Measurements from ENCODE around the gene PRSS22.

PRSS22 gene

DNA sequence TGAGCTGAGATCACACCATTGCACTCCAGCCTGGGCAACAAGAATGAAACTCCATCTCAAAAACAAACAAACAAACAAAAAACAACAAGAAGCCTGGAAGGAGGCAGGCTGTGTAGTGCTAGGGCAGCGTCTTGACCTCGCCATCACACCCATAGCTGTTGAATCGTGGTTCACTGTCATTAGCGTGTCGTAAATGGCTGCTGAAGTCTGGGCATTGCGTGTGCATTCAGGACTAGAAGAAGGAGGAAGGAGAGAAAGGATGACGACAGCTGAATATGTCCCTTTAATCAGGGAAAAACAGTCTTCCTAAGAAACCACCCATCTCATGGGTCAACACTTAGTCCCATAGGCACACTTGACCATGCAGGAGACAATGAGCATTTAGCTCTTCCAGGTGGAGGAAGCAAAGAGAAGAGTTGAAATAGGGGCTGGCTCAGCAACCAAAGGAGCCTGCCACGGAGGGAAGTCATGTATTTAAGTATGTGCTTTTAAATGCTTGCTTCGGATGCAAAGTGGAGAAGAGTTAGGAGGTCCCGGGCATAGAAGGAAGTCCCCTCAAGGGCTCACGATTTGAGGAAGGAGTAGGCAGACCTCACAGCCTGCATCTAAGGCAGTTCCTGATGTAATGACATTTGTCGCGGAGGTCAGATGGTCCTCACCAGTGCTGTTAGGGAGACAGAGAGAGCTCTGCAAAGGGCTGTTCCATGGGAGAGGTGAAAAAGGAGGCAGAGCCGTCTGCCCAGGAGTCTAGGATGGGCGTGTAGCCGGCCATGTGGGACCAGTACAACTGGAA is 8.8 kb downstream of the PRSS22 start:
- no peak for DNase-seq

DNA sequence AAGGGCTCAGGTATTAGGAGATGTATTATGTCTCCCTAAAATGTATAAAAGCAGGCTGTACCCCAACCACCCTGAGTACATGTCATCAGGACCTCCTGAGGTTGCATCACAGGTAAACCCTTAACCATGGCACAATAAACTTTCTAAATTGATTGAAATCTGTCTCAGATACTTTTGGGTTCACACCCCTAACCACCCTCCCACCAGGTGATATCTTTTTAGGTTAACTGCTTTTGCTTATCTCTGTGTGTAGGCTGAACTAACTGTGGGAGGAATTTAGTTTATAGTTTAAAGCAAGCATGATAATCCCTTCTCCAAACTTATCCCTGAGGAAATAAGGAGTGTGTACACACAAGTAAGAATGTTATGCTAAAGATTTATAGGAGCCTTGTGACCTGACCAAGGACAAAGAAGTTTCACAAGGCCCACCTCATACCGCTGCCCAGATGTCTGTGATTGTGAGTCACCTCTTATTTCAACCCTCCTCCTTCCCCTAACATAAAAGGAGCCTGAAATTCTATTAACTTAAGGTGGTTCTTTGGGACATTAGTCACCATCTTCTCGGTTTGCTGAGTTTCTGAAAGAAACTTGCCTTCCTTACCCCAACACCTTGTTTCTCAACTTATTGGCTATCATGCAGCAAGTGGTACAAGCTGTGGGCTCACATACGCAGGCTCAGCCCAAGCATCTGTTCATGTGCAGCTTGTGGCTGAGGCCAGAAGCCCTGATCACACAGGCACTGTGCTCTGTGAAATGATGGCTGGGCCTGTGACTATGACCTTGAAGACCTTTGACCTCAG is 11.3 kb downstream of the PRSS22 start:
- DNase-seq: no peak

DNA sequence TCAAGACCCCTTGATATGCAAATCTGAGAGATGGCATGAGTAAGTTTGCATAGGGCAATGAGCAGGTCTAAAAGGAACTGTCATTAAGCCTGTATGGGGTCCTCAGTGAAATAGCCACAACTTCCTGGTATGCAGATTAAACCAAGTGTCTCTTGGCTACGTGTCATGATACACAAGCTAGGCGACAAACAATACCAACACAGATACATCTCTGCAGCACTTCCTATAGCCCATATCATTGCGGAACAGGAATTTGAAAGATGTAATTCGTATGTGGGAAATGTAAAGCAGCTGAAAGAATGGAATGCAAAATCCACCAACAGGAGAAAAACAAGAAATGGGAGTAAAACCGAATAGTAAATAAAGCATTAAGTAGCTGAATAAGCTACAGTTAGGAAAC is 12.9 kb downstream of the PRSS22 start:
- no peak for DNase-seq

DNA sequence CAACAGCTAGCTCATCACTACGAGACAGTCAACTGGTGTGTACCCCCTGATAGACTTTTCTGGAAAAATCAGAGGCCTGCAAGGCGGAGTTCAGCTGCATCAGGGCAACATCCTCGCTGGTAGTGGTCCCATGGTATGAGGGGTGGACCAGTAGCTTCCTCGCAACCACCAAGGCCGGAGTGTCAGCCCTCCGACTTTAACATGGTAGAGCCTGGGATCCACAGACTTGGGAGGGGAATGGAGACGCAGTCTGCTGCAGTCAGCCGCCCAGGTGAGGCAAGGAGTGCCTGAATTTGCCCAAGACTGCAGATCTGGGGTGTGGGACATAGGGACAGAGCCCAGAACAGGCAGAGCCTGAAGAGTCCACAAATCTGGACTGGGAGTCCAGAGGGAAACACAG is 14.4 kb downstream of the PRSS22 start:
- DNase-seq: no peak

DNA sequence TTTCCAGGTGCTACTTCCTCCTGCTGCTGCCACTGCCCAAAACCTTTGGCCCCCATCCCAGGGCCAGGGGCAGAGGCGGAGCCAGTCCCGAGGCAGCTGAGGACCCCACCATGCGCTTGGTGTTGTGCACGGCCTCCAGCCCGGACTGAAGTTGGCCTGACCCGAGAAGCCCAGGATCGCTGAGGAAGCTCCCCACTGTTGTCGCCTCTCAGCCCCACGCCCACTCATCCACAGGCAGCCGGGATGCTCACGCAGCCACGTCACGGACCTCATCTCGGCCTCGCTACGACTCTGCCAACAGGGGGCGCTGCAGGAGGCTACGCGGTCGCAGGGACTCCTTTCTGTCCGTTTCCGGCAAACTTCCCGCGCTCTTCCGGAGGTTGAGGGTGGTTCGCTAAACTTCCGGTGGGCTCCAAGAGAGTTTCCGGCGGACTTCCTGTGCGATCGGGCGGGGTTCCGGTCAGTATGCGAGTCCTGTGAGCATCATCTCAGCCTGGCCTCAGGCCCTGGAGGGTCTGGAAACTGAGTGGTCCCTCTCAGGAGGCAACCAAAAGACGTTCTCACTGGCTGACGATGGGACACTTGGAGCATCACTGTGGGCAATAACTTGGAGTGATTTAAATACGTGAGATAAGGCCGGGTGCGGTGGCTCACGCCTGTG is 15.5 kb downstream of the PRSS22 start:
- peak; percentile 77 for DNase-seq

DNA sequence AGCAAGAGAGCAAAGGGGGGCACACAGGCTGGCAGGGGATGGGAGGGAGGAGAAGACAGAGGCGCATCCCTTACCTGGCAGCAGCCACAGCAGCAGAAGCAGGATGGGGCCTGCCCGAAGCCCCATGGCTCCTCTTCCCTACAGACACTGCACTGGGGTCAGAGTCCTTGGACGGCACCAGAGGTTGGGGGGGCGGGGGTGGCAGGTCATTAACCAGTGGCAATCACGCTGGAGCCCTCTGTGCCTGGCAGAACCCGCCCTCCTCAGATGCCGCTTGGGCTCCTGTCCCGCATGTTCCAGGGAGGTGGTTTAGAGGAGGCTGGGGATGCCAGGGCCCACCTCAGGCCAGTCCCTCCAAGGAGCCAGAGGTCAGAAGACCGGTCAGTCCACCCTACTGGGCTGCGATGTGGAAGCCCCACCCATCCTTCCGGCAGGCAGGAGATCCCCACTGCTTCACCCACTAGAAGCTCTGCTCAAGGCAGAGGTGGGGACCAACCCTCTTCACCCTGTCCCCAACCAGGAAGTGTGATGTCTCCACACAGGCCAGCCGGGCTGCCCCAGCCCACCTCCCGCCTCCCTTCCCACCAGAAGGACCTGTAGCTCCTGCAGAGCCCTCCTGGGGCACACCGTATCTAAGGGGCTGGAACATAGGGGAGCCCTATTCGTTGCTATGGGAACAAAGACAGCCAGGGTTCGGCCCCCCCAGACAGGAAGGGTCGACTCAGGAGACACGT is 16.2 kb downstream of the PRSS22 start:
- no peak for DNase-seq

DNA sequence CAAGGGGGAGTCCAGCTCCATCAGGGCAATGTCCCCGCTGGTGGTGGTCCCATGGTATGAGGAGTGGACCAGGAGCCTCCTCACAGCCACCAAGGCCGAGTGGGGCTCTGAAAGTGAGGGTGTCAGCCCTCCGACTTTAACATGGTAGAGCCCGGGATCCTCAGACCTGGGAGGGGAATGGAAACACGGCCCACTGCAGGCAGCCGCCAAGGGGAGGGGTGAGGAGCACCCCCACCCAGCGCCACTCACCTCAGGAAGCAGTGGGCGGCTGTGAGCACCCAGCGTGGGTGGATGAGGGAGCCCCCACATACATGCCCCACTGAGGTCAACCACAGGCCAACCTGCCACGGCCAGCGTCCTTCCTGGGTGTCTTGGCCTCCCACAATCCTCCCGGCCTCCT is 17.1 kb downstream of the PRSS22 start:
- no peak for DNase-seq

DNA sequence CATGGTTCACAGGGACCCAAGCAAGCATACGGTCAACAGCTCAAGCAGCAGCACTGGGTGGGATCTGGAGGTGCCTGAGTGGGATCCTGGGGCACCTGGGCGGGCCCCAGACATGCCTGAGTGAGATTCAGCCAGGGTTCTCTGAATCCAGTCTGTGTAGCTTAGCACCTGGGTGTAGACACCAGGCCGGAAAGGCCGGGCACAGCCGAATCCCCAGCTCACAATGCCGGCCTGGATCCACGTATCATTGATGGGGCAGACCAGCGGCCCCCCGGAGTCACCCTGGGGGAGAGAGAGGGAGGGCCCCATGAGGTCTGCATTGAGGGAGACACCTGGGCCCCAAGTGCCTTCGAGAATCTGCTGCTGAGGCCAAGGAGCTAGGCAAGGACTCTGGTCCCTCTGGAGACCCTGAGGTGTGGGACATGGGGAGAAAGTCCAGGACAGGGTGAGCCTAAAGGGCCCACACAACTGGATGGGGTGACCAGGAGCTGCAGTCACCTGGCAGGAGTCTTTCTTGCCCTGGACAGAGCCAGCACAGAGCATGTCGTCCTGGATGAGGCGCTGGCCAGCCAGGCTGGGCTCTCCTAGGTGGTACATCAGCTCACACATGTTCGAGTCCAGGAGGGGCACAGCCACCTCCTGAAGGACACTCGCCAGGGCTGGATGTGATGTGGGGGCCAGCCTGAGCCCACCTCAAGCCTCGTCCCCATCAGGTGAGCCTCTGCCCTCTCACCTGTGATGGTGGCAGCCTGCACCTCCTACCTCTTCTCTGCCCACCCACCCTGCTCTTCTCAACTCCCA is 18.1 kb downstream of the PRSS22 start:
- no peak for DNase-seq

DNA sequence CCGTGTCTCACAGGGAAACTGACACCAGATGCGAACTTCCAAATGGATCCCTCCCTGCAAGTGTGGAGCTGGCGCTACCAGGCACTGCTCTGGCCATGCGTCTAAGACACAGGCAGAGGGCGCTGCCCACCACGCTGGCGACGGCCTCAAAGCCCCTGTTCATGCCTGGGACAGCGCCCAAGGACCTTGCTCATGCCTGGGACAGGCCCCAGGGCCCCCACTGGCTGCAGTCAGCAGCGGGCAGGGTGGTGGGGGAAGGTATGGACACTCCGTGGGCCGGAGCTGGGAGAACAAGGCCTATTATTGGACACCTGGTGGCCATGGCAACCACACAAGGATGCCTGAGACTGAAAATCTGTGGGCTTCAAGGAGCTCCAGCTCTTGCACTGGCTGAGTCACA is 19.0 kb downstream of the PRSS22 start:
- peak; percentile 61 for DNase-seq

DNA sequence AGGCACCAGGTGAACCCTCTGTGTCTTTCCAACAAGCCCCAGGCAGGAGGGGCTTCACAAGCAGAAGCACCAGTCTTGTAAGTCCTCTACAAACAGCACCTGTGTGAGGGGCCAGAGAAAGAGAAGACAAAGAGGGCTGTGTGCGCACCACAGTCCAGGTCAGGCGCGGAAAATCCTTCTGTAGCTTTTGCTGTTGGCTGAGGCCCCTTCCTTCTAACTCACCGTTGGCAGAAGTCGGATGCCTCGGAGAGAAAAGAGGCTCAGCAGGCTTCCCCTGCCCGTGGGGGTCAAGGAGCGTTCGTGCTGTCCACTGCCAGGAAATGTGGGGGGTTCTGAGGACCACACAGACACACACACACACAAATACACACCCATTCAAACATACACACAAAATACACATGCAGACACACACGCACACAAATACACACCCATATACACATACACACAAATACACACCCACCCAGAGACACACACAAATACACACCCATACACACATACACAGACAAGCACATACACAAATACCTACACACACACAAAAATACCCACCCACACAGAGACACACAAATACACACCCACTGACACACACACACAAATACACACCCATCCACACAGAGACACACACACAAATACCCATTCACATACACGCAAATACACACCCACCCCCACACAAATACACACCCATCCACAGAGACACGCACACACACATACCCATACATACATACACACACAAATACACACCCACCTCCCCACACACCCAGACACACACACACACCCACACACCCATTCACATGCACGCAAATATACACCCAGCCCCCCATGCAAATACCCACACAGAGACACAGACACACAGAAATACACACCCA is 21.1 kb downstream of the PRSS22 start:
- no peak for DNase-seq

DNA sequence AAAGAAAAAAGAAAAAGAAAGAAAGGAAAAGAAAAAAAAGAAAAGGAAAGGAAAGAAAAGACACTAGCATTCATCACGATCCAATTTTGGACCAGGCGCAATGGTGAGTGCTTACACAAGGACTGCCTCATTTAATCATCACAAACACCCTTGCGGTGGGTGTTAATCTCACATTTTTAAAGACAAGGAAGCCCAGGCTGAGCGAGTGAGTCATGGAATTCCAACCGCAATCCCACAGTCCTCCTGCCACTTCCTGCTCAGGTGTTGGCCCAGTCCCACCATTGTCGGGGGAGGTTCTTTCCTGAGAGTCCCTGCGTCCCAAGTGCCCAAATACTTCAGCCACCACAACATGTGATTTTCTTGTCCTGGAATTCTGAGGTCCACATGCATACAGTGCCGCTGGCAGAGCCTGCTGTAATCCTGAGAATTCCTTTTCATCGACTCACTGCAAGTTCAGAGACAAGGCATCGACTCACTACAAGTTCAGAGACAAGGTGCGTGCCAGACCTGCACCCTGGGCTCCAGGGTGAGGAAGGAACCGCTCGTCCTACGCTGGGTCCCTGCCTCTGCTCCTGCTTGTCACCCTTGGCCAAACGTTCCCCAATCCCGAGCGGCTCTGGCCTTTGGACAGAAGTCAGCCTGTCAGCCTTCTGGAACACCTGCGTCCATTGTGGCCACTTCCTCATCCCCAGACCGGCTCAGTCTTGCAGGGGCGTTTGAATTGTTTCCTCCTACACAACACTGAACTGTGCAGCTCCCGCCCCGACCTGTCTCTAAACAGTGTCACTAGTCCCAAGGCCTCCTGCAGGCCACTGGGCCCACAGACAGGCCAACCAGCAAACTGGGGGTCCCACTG is 22.1 kb downstream of the PRSS22 start:
- DNase-seq: no peak

DNA sequence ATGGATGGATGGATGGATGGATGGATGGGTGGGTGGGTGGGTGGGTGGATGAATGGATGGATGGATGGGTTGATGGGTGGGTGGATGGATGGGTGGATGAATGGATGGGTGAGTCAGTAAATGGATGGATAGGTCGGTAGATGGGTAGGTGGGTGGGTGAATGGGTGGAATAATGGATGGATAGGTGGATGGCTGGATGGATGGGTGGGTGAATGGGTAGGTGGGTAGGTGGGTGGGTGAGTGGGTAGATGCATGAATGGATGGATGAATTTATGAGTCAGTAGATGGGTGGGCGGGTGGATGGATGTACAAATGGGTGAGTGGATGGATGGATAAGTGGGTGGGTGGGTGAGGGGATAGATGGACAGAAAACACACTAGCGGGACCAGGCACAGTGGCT is 23.0 kb downstream of the PRSS22 start:
- DNase-seq: no peak

DNA sequence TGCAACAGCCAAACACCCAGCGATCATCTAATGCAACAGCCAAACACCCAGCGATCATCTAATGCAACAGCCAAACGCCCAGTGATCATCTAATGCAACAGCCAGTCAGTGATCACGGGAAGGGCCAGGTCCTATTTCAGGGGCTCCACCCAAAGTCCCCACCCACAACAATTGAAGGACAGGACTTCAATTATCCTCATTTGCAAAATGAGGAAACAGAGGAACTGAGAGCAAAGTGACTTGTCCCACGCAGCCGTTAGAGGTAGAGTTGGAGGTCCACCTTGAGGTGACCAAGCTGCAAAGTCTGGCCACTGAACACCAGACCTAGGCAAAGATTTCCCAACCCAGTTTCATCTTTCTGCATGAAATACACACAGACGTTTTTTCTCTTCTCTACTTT is 24.2 kb downstream of the PRSS22 start:
- no peak for DNase-seq

DNA sequence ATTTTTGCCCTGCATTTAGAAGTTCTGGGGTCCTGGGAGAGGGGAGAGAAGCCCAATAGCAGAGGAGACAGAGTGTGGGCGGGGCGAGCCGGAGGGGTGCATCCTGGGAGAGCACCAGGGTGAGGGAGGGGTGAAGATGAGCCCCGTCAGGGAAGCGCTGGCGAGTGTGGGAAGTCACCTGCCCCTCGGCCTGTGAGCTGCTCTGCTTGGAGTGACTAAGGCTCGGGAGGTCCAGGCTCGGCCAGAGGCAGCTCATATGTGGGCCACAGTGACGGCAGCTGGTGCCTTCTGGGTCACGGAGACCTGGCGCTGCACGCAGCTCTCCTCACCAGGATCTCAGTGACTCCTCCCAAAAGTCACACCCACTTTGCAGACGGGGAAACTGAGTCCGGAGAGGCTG is 26.8 kb downstream of the PRSS22 start:
- no peak for DNase-seq

DNA sequence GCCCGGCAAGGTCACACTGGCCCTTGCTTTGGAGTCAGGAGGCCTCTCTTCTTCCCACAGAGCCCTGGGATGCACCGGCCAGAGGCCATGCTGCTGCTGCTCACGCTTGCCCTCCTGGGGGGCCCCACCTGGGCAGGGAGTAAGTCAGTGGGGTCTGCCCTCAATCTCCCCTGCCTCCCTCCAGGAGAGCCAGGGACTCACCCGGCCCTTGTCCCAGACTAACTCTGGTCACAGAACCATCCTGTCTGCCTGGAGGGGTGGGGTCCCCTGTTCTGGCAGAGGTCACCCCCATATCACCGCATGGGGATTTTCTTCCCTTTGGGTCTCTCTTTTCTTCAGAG is 27.6 kb downstream of the PRSS22 start:
- DNase-seq: no peak

DNA sequence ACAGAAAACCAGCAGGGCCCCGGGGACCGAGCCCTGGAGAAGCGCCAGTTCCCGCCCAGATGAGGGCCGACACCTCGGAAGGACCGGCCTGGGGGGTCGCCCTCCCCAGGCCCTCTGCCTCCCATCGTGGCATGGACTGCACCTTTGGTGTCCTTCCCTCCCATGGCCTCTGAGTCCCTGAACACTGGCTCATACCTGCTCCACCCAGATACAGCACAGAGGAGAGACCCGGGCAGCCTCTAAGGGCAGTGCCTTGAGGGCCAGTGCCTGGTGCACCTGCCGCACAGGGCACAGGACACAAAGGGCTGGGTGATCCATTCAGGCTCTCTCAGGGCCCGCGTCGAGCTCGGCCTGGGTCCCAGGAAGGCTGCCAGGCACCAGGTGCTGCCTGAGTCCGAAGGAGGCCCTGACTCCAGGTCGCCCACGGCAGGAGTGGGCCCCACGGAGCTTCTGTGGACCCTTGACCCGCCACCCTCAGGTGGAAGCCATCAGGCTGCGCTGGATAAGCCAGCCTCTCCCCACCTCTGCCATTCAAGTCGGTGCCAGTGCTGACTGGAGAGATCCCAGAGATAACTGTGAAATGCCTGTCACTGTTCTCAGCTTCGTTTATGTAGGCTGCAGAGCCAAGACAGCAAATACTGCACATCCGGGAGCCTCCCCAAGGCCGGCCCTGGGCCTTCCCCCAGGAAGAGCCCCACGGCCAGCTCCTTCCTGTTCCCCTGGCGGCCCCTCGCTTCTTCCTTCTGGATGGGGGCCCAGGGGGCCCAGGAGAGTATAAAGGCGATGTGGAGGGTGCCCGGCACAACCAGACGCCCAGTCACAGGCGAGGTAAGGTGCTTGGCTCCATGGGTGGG is 28.2 kb downstream of the PRSS22 start, which contains the start of gene ZG16B:
Gene ZG16B (plus strand): TSS at position 803 of the 854 bp plus-strand sequence. CDS start 139 bp downstream, outside the sequence.
- no peak for DNase-seq

DNA sequence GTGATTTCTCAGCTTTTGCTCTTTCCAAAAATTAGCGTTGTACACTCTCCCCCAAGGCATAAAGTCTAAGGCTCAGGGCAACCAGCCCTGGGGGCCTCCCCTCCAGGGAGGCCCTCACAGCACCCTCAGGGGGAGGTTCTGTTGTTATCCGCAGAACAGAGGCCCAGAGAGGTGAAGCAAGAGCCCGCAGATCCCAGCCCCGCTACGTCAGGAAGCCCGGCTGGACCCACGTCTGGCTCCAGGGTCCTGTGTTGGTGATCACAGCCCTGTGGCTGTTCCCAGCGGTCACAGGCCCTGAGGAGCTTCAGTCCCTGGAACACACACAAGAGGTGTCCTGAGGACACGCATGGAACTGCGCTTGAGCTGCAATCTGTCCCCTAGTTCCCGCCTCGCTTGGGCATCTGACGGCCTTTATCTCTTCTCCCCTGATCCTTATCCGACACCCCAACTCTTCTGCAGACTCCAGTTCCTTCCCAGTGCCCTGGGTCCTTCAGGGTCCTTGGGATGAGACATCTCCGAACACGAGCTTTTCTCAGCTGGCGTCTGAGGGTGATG is 29.0 kb downstream of the PRSS22 start:
- no peak for DNase-seq

DNA sequence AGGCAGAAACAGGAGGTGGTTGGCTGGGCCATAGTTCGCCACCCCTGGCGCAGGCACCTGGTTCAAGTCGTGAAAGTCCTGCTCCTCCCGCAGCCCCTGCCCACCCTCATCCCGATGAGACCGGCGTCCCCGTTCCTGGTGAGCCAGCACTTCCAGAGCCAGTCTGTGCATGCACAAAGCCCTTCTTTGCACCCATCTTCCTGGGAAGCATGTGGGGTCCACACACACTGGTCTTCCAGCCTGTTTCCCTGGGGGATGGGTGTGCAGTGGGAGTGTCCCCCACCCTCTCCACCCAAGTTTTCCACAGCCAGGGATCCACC is 29.5 kb downstream of the PRSS22 start:
- DNase-seq: no peak

All from CD4-positive, alpha-beta T cell treated with Interleukin-10 for 1 hour (primary cell).